ENCODE results near the gene DGCR2.

DNA sequence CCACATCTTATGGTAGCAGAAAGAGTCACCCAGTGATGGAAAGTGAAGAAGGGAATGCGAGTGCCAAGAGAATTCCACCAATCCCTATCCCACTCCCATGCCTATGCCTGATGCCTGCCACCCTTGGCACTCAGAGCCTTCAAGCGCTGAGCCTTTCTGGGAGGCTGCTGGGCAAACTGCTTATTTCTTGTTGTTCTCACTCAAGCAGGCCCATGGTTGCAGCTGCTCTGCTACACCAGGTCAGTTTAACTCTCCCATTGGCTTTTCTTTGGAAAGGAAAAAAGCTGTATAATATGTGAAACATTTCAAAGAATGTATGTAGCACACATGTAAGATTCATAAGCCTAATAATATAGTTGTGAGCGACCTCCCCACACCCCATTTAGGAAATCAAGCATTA is 41.4 kb downstream of the DGCR2 start:
- TF ChIP-seq, protein P1, sequence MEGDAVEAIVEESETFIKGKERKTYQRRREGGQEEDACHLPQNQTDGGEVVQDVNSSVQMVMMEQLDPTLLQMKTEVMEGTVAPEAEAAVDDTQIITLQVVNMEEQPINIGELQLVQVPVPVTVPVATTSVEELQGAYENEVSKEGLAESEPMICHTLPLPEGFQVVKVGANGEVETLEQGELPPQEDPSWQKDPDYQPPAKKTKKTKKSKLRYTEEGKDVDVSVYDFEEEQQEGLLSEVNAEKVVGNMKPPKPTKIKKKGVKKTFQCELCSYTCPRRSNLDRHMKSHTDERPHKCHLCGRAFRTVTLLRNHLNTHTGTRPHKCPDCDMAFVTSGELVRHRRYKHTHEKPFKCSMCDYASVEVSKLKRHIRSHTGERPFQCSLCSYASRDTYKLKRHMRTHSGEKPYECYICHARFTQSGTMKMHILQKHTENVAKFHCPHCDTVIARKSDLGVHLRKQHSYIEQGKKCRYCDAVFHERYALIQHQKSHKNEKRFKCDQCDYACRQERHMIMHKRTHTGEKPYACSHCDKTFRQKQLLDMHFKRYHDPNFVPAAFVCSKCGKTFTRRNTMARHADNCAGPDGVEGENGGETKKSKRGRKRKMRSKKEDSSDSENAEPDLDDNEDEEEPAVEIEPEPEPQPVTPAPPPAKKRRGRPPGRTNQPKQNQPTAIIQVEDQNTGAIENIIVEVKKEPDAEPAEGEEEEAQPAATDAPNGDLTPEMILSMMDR (IDR thresholded peaks at IDR 0.05): no peak
- no peak for TF ChIP-seq POLR2A (IDR thresholded peaks at IDR 0.05)

Data from esophagus squamous epithelium (tissue), 4 donors.